Sigmoid colon (tissue), 4 donors: Measurements from ENCODE around the gene ST6GALNAC1.

ENCODE experiments used
- CTCF ChIP-seq, 4 experiments: fragments of 450-650 bp in 3 of 4; fragments of 200-600 bp in 1 of 4; IDR thresholded peaks; one replicate each; pipeline ENCODE4 v1.5.1; 2016 to 2019; ENCODE audit warnings: antibody characterized with exemption in 4 of 4, mild to moderate bottlenecking in 3 of 4, moderate library complexity in 2 of 4
- EP300 ChIP-seq, 4 donors: sonication (generic); formaldehyde crosslinking; IDR thresholded peaks; one replicate each; pipeline ENCODE4 v1.6.1; 2017; ENCODE audit warnings: antibody characterized with exemption in 4 of 4
- POLR2A ChIP-seq, 2 donors: fragments of 450-650 bp; IDR thresholded peaks; one replicate each; pipeline ENCODE4 v1.6.1; 2016; ENCODE audit warnings: antibody characterized with exemption in 2 of 2, mild to moderate bottlenecking in 2 of 2, moderate library complexity in 2 of 2
- POLR2AphosphoS5 ChIP-seq, 4 donors: sonication (generic); formaldehyde crosslinking; IDR thresholded peaks; one replicate each; pipeline ENCODE4 v1.6.1; 2017; ENCODE audit warnings: antibody characterized with exemption in 4 of 4

- TF ChIP-seq POLR2A (IDR thresholded peaks at IDR 0.05) (no peak), EP300 (IDR thresholded peaks at IDR 0.05) (no peak), POLR2AphosphoS5 (IDR thresholded peaks at IDR 0.05) (no peak), CTCF (IDR thresholded peaks at IDR 0.05) (no peak)
These were observed 35.7 kb upstream of the ST6GALNAC1 start for GRCh38 chr17:76679239-76679638.
